ENCODE results near the gene USP21.

GRCh38 chr1:161177112-161177935, 18.0 kb downstream of the USP21 start, which contains the start of gene B4GALT3:
- TF ChIP-seq CTCF (optimal IDR thresholded peaks at IDR 0.05 in 1 of 3, IDR thresholded peaks at IDR 0.05 in 1 of 3, conservative IDR thresholded peaks at IDR 0.05 in 1 of 3; ENCODE audit: extremely low read depth in 1 of 3, insufficient read depth in 2 of 3, low read length in 3 of 3) (peak in 1 of 3 experiments; percentile 17), EZH2 (IDR thresholded peaks at IDR 0.05; ENCODE audit: low read length) (no peak)
